B cell (primary cell): ENCODE results near the gene C1QL3.

Source experiments
- EZH2 ChIP-seq: IDR thresholded peaks from 2 replicates; pipeline ENCODE4 v1.6.1; 2012; ENCODE audit warnings: borderline replicate concordance, low read depth, mild to moderate bottlenecking, moderate library complexity, low read length; ENCODE audit not compliant: insufficient read depth, poor library complexity, severe bottlenecking
- TF ChIP-seq, protein P1 (sequence below): fragments of 200-600 bp; IDR thresholded peaks from one replicate; pipeline ENCODE4 v1.8.0; 2022; ENCODE audit warnings: antibody characterized with exemption, mild to moderate bottlenecking

DNA sequence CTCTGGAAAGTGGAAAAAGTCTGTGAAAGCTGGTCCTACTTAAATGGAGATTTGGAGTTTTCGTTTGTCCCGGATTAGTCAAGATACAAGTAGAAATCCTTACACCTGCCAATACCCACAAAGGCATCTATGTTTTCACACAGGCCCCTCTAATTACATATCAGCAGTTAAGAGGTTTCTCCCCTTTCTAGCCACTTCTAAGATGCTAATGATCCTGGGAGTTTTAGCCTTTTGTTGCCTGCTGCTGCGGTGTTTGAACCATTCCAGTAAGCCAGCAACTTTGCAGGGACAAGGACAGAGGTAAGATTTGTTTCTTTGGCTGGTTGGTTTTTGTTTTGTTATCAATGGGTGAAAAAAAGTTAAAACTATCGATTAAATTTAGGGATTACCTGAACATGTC, 5.8 kb upstream of the C1QL3 start:
- TF ChIP-seq, protein P1, sequence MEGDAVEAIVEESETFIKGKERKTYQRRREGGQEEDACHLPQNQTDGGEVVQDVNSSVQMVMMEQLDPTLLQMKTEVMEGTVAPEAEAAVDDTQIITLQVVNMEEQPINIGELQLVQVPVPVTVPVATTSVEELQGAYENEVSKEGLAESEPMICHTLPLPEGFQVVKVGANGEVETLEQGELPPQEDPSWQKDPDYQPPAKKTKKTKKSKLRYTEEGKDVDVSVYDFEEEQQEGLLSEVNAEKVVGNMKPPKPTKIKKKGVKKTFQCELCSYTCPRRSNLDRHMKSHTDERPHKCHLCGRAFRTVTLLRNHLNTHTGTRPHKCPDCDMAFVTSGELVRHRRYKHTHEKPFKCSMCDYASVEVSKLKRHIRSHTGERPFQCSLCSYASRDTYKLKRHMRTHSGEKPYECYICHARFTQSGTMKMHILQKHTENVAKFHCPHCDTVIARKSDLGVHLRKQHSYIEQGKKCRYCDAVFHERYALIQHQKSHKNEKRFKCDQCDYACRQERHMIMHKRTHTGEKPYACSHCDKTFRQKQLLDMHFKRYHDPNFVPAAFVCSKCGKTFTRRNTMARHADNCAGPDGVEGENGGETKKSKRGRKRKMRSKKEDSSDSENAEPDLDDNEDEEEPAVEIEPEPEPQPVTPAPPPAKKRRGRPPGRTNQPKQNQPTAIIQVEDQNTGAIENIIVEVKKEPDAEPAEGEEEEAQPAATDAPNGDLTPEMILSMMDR, result no peak
- no peak for TF ChIP-seq EZH2
